KMS-11 (cell line): ENCODE results near the gene PEX14.

ENCODE experiments used
- H2AFZ ChIP-seq: fragments of 200-600 bp; sonication (generic); 2 replicates; pipeline ENCODE4 v1.6.1; 2016; ENCODE audit warnings: antibody characterized with exemption, mixed run types, low read depth
- H3K27ac ChIP-seq: fragments of 200-600 bp; sonication (generic); 2 replicates; pipeline ENCODE4 v1.6.1; 2016; ENCODE audit warnings: mild to moderate bottlenecking, mixed run types
- H3K27me3 ChIP-seq: fragments of 200-600 bp; sonication (generic); 2 replicates; pipeline ENCODE4 v1.6.1; 2017; ENCODE audit warnings: mild to moderate bottlenecking, low read depth, mixed run types, moderate library complexity; ENCODE audit not compliant: insufficient read depth
- H3K36me3 ChIP-seq: fragments of 200-600 bp; sonication (generic); 2 replicates; pipeline ENCODE4 v1.6.1; 2017; ENCODE audit warnings: mild to moderate bottlenecking, mixed run types; ENCODE audit not compliant: insufficient read depth
- H3K4me1 ChIP-seq: fragments of 200-600 bp; sonication (generic); 2 replicates; pipeline ENCODE4 v1.6.1; 2016; ENCODE audit warnings: mild to moderate bottlenecking, low read depth, mixed run types; ENCODE audit not compliant: poor library complexity, severe bottlenecking
- H3K4me2 ChIP-seq: fragments of 200-600 bp; sonication (generic); 2 replicates; pipeline ENCODE4 v1.7.0; 2016; ENCODE audit warnings: mild to moderate bottlenecking, mixed run types
- H3K4me3 ChIP-seq: fragments of 200-600 bp; sonication (generic); IDR thresholded peaks from 2 replicates; pipeline ENCODE4 v1.6.1; 2017; ENCODE audit warnings: low read depth, low read length, mixed read lengths; ENCODE audit not compliant: insufficient read depth
- H3K79me2 ChIP-seq: fragments of 200-600 bp; sonication (generic); 2 replicates; pipeline ENCODE4 v1.6.1; 2016; ENCODE audit warnings: low read depth, mixed run types; ENCODE audit not compliant: insufficient read depth
- H3K9ac ChIP-seq: fragments of 200-600 bp; sonication (generic); 2 replicates; pipeline ENCODE4 v1.6.1; 2016; ENCODE audit warnings: mild to moderate bottlenecking, mixed run types
- H4K20me1 ChIP-seq: fragments of 200-600 bp; sonication (generic); 2 replicates; pipeline ENCODE4 v1.6.1; 2016; ENCODE audit warnings: mild to moderate bottlenecking, mixed run types; ENCODE audit not compliant: insufficient read depth
- TF ChIP-seq, protein P1 (sequence below): fragments of 200-600 bp; sonication (generic); conservative IDR thresholded peaks from 2 replicates; pipeline ENCODE4 v1.6.1; 2017; ENCODE audit warnings: low read depth, mild to moderate bottlenecking, antibody characterized with exemption, low read length, moderate library complexity, mixed read lengths

The PEX14 gene

DNA sequence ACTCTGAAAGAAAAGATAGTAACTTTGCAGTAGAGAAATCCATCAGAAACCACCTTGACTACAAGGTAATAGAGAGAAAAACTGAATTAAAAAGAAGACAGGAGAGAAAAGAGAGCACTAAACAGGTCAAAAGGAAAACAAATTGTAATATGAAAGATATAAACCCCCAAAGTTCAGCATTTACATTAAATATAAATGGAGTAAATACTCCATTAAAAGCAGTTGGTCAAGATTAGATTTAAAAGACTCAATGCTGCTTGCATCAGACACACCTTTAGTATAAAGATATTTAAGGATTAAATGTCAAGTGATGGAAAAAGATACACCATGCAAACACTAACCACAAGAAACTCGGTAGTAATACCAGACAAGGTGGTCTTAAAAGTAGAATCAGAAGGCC lies 110.5 kb downstream of the PEX14 start:
- no peak overlapping the region for H3K4me2 ChIP-seq
- H3K9ac ChIP-seq = no peak overlapping the region
- H3K36me3 ChIP-seq = no peaks in the 10 kb centered on the region
- H3K79me2 ChIP-seq = no peaks in the 10 kb centered on the region
- TF ChIP-seq, protein P1, sequence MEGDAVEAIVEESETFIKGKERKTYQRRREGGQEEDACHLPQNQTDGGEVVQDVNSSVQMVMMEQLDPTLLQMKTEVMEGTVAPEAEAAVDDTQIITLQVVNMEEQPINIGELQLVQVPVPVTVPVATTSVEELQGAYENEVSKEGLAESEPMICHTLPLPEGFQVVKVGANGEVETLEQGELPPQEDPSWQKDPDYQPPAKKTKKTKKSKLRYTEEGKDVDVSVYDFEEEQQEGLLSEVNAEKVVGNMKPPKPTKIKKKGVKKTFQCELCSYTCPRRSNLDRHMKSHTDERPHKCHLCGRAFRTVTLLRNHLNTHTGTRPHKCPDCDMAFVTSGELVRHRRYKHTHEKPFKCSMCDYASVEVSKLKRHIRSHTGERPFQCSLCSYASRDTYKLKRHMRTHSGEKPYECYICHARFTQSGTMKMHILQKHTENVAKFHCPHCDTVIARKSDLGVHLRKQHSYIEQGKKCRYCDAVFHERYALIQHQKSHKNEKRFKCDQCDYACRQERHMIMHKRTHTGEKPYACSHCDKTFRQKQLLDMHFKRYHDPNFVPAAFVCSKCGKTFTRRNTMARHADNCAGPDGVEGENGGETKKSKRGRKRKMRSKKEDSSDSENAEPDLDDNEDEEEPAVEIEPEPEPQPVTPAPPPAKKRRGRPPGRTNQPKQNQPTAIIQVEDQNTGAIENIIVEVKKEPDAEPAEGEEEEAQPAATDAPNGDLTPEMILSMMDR = no peak
- H3K27me3 ChIP-seq = no peaks in the 10 kb centered on the region
- no peaks in the 10 kb centered on the region for H3K4me1 ChIP-seq
- no peak overlapping the region for H2AFZ ChIP-seq
- no peaks in the 10 kb centered on the region for H4K20me1 ChIP-seq
- no peak overlapping the region for H3K4me3 ChIP-seq
- H3K27ac ChIP-seq = no peak overlapping the region

DNA sequence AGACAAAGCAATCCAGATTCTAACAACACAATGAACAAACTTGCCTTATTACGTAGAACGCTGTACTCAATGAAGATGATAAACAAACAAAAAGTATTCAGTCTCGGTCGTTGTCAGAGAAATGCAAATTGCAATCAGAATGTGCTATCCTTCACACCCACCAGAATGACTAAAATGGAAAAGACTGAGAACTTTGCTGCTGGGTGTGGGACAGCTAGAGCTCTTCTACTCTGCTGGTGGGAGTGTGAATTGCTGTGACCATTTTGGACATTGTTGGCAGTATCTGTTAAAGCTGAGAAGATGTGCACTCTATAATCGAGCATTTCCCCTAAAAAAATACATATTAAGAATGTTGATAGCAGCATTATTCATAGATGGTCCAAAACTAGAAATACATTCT lies 111.4 kb downstream of the PEX14 start:
- TF ChIP-seq, protein P1 = no peak
- H3K27ac ChIP-seq = no peak overlapping the region
- no peaks in the 10 kb centered on the region for H3K27me3 ChIP-seq
- no peaks in the 10 kb centered on the region for H4K20me1 ChIP-seq
- H2AFZ ChIP-seq = no peak overlapping the region
- no peak overlapping the region for H3K4me2 ChIP-seq
- H3K4me1 ChIP-seq = no peaks in the 10 kb centered on the region
- no peaks in the 10 kb centered on the region for H3K79me2 ChIP-seq
- no peaks in the 10 kb centered on the region for H3K36me3 ChIP-seq
- H3K9ac ChIP-seq = no peak overlapping the region
- H3K4me3 ChIP-seq = no peak overlapping the region

DNA sequence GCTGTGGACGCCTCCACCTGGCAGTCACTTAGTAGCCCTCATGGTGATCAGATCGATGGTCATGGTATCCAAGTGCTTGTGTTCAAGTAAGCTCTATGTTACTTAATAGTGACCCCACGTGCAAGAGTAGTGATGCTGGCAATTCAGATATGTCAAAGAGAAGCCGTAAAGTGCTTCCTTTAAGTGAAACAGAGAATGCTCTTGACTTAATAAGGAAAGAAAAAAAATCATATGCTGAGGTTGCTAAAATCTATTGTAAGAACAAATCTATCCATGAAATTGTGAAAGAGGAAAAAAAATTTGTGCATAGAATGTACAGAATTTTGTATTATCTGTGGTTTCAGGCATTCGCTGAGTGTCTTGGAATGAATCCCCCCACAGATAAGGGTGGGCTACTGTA lies 113.9 kb downstream of the PEX14 start:
- Histone ChIP-seq H3K4me2 (no peak overlapping the region), H3K4me1 (no peaks in the 10 kb centered on the region), H3K9ac (no peak overlapping the region), H3K36me3 (no peaks in the 10 kb centered on the region), H4K20me1 (no peaks in the 10 kb centered on the region), H3K79me2 (no peaks in the 10 kb centered on the region), H3K4me3 (no peak overlapping the region), H3K27ac (no peak overlapping the region), H2AFZ (no peak overlapping the region), H3K27me3 (no peaks in the 10 kb centered on the region)
- TF ChIP-seq, protein P1 = no peak

DNA sequence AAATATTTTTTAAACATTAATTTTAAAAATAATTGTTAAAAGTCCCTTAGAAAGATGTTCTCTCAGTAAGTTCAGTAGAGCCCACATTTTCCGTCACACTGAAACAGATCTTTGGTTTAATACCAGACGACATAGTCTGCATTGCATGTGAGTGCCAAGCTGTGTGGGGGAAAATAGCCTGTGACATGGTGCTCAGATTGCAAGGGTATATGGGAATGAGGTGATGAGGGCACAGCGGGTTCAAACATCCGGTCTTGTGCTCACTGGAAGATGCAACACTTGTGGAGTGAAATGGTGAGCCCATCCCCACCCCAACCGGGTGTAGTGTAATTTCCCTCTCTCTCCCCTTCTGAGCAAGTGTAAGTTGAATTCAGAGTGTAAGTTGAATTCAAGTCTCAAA lies 114.3 kb downstream of the PEX14 start:
- Histone ChIP-seq H2AFZ (no peak overlapping the region), H3K36me3 (no peaks in the 10 kb centered on the region), H4K20me1 (no peaks in the 10 kb centered on the region), H3K27ac (no peak overlapping the region), H3K4me3 (no peak overlapping the region), H3K27me3 (no peaks in the 10 kb centered on the region), H3K4me2 (no peak overlapping the region), H3K79me2 (no peaks in the 10 kb centered on the region), H3K4me1 (no peaks in the 10 kb centered on the region), H3K9ac (no peak overlapping the region)
- TF ChIP-seq, protein P1 = no peak

DNA sequence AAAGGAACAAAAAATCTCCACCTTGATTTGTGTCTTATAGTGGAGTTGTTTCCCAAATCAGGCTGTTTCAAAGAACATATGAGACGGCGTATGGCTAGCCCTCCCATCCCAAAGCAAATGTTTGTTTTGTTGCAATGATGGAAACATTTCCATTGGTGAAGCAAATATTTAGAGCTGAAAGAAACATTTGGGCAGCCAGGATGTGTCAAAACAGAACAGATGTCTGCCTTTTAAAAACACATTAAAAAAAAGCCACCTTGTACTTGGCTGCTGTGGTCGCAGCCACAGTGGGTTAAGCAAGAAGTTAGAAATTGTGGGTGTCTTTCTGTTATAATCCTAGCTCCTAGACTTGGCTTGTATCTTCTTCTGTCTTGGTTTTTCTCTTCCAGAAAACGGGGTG lies 116.3 kb downstream of the PEX14 start:
- no peaks in the 10 kb centered on the region for H4K20me1 ChIP-seq
- TF ChIP-seq, protein P1 = no peak

More for the DNA sequence above, 116.3 kb downstream of the PEX14 start:
- no peak overlapping the region for H3K9ac ChIP-seq
- H3K4me2 ChIP-seq = no peak overlapping the region
- H3K27ac ChIP-seq = no peak overlapping the region
- no peaks in the 10 kb centered on the region for H3K4me1 ChIP-seq
- no peak overlapping the region for H3K4me3 ChIP-seq
- no peaks in the 10 kb centered on the region for H3K27me3 ChIP-seq
- H3K79me2 ChIP-seq = no peaks in the 10 kb centered on the region
- H2AFZ ChIP-seq = no peak overlapping the region
- H3K36me3 ChIP-seq = no peaks in the 10 kb centered on the region
